Measurements from ENCODE around the gene LRRC3C. TPM values are rescaled to one million over a fixed set of nuclear protein-coding genes. Genes with fewer than 3 reads are reported as not detected.

LRRC3C gene
- total and polyA plus RNA-seq, 2 donors (not counting 1 experiment from before 2014, with no cell fraction given) = 0.12 TPM; not detected in 1

DNA sequence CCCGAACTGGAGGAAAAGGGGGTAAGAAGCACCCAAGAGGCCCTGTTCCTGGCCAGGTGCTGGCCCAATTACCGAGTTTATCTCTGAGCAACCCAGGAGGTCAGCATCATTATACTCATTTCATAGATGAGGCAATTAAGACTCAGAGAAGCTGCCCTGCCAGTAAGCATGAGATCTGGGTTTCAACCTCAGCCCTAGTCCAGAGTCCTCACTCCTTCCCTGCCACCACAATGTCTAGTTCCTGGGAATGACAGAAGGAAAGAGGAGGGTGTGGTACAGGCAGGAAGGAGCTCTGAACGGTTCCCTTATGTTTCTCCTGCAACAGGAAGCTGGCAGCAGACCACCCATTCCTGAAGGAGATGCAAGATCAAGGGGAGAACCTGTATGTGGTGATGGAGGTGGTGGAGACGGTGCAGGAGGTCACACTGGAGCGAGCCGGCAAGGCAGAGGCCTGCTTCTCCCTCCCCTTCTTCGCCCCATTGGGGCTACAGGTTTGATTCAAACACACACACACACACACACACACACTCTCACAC lies 42.7 kb downstream of the LRRC3C start:
- Mint-ChIP-seq H3K4me1 (no peaks in the 10 kb centered on the region), H3K27ac (no peak overlapping the region), H3K4me3 (no peak overlapping the region), H3K27me3 (peaks cover 50% of the 10 kb centered on the region), H3K9me3 (ENCODE audit: insufficient read depth) (no peaks in the 10 kb centered on the region)
- Histone ChIP-seq H3K9me3 (ENCODE audit: control extremely low read depth in 1 of 3, control insufficient read depth in 2 of 3, insufficient read depth in 1 of 3, low read length in 2 of 3) (no peaks in the 10 kb centered on the region), H3K27me3 (replicated peaks in 1 of 4; ENCODE audit: control extremely low read depth in 1 of 4, control insufficient read depth in 3 of 4, insufficient read depth in 4 of 4, low read length in 3 of 4) (peaks cover 0 to 7% (median 3%) of the 10 kb centered on the region in 4 experiments), H4K20me1 (ENCODE audit: control insufficient read depth, insufficient read depth, low read length, poor library complexity, severe bottlenecking) (no peaks in the 10 kb centered on the region), H3K36me3 (replicated peaks in 1 of 2; ENCODE audit: control extremely low read depth in 1 of 2, control insufficient read depth in 1 of 2, extremely low read depth in 1 of 2, insufficient read depth in 2 of 2, low read length in 1 of 2) (no peaks in the 10 kb centered on the region), H3K4me1 (ENCODE audit: control insufficient read depth in 2 of 2, insufficient read depth in 2 of 2, low read length in 2 of 2) (peaks cover 5 to 7% of the 10 kb centered on the region in 2 donors), H3K9ac (ENCODE audit: low read length) (no peak overlapping the region), H2AFZ (ENCODE audit: insufficient read depth, low read depth, low read length, poor library complexity, severe bottlenecking) (no peak overlapping the region), H3K4me3 (ENCODE audit: control extremely low read depth in 1 of 5, extremely low read depth in 1 of 5, insufficient read depth in 1 of 5, low read depth in 2 of 5, low read length in 4 of 5) (no peak overlapping the region), H3K4me2 (replicated peaks; ENCODE audit: low read depth, low read length, poor library complexity, severe bottlenecking) (no peak overlapping the region), H3K79me2 (ENCODE audit: control insufficient read depth, insufficient read depth, low read length) (no peaks in the 10 kb centered on the region), H3K27ac (ENCODE audit: low read length in 2 of 2) (no peak overlapping the region)
- WGBS (ENCODE audit: insufficient coverage) = 71% methylated on average over 4 of the region's 7 CpGs
- no peak for TF ChIP-seq EZH2 (IDR thresholded peaks at IDR 0.05; ENCODE audit: borderline replicate concordance, insufficient read depth, low read depth, low read length, poor library complexity, severe bottlenecking)
- TF ChIP-seq, protein P1, sequence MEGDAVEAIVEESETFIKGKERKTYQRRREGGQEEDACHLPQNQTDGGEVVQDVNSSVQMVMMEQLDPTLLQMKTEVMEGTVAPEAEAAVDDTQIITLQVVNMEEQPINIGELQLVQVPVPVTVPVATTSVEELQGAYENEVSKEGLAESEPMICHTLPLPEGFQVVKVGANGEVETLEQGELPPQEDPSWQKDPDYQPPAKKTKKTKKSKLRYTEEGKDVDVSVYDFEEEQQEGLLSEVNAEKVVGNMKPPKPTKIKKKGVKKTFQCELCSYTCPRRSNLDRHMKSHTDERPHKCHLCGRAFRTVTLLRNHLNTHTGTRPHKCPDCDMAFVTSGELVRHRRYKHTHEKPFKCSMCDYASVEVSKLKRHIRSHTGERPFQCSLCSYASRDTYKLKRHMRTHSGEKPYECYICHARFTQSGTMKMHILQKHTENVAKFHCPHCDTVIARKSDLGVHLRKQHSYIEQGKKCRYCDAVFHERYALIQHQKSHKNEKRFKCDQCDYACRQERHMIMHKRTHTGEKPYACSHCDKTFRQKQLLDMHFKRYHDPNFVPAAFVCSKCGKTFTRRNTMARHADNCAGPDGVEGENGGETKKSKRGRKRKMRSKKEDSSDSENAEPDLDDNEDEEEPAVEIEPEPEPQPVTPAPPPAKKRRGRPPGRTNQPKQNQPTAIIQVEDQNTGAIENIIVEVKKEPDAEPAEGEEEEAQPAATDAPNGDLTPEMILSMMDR (IDR thresholded peaks at IDR 0.05) = no peak
- ChIA-PET CTCF (no interaction called here), POLR2A (no interaction called here)
- ATAC-seq (ENCODE audit: low read depth) (no peak), DNase-seq (no peak)
- intact Hi-C loops (cut with micrococcal nuclease) = no loop called here

GRCh38 chr17:39971076-39971603 lies 43.6 kb downstream of the LRRC3C start:
- ChIA-PET POLR2A (no interaction called here), CTCF (no interaction called here)
- H3K4me1 Mint-ChIP-seq = no peaks in the 10 kb centered on the region
- ATAC-seq (ENCODE audit: low read depth) = no peak
- H3K27ac ChIP-seq (ENCODE audit: low read length in 2 of 2) = no peak overlapping the region
- H3K27ac Mint-ChIP-seq = no peak overlapping the region
- peaks cover 50% of the 10 kb centered on the region for H3K27me3 Mint-ChIP-seq
- H3K4me1 ChIP-seq (ENCODE audit: control insufficient read depth in 2 of 2, insufficient read depth in 2 of 2, low read length in 2 of 2) = peaks cover 5 to 7% of the 10 kb centered on the region in 2 donors
- H3K9me3 ChIP-seq (ENCODE audit: control extremely low read depth in 1 of 3, control insufficient read depth in 2 of 3, insufficient read depth in 1 of 3, low read length in 2 of 3) = no peaks in the 10 kb centered on the region
- H4K20me1 ChIP-seq (ENCODE audit: control insufficient read depth, insufficient read depth, low read length, poor library complexity, severe bottlenecking) = no peaks in the 10 kb centered on the region
- H3K27me3 ChIP-seq (replicated peaks in 1 of 4; ENCODE audit: control extremely low read depth in 1 of 4, control insufficient read depth in 3 of 4, insufficient read depth in 4 of 4, low read length in 3 of 4) = peaks cover 0 to 7% (median 3%) of the 10 kb centered on the region in 4 experiments
- H2AFZ ChIP-seq (ENCODE audit: insufficient read depth, low read depth, low read length, poor library complexity, severe bottlenecking) = no peak overlapping the region
- 89% methylated on average over 3 of the region's 4 CpGs for WGBS (ENCODE audit: insufficient coverage)
- H3K36me3 ChIP-seq (replicated peaks in 1 of 2; ENCODE audit: control extremely low read depth in 1 of 2, control insufficient read depth in 1 of 2, extremely low read depth in 1 of 2, insufficient read depth in 2 of 2, low read length in 1 of 2) = no peaks in the 10 kb centered on the region
- no peak overlapping the region for H3K4me3 Mint-ChIP-seq
- no peaks in the 10 kb centered on the region for H3K9me3 Mint-ChIP-seq (ENCODE audit: insufficient read depth)
- H3K9ac ChIP-seq (ENCODE audit: low read length) = no peak overlapping the region
- TF ChIP-seq, protein P1 (IDR thresholded peaks at IDR 0.05) = no peak
- TF ChIP-seq EZH2 (IDR thresholded peaks at IDR 0.05; ENCODE audit: borderline replicate concordance, insufficient read depth, low read depth, low read length, poor library complexity, severe bottlenecking) = no peak
- H3K4me3 ChIP-seq (ENCODE audit: control extremely low read depth in 1 of 5, extremely low read depth in 1 of 5, insufficient read depth in 1 of 5, low read depth in 2 of 5, low read length in 4 of 5) = no peak overlapping the region
- no peaks in the 10 kb centered on the region for H3K79me2 ChIP-seq (ENCODE audit: control insufficient read depth, insufficient read depth, low read length)
- no peak overlapping the region for H3K4me2 ChIP-seq (replicated peaks; ENCODE audit: low read depth, low read length, poor library complexity, severe bottlenecking)
- DNase-seq = no peak
- intact Hi-C loops (cut with micrococcal nuclease) = no loop called here

Data from B cell (primary cell).